Cardiac fibroblast (primary cell): Measurements from ENCODE around the gene TOMM70.
A peak's percentile ranks its signal among the peaks of the same experiment; 100 is the strongest.
"Not testable (repeated sequence)": the region's sequence is repeated elsewhere in the genome, so short reads cannot be mapped to it uniquely, and the experiment has no call there.

Experiments
- DNase-seq, 2 donors: peaks; one replicate each; pipeline versions ENCODE4 v3.0.0 to v3.0.0-alpha.2; 2010; ENCODE audit warnings: low read depth in 2 of 2
- H3K4me3 ChIP-seq, 2 donors: replicated peaks in 1 of 2; 1 replicate in 1 of 2; 2 replicates in 1 of 2; pipeline ENCODE4 v1.5.1; 2011; ENCODE audit warnings: low read depth in 2 of 2, low read length in 2 of 2, mild to moderate bottlenecking in 2 of 2, moderate library complexity in 1 of 2
- TF ChIP-seq, protein P1 (sequence below): IDR thresholded peaks from one replicate; pipeline ENCODE4 v1.5.1; 2011; ENCODE audit warnings: low read depth, mild to moderate bottlenecking, low read length, inconsistent platforms

Gene TOMM70

GRCh38 chr3:100358413-100358812, 42.5 kb downstream of the TOMM70 start:
- TF ChIP-seq, protein P1, sequence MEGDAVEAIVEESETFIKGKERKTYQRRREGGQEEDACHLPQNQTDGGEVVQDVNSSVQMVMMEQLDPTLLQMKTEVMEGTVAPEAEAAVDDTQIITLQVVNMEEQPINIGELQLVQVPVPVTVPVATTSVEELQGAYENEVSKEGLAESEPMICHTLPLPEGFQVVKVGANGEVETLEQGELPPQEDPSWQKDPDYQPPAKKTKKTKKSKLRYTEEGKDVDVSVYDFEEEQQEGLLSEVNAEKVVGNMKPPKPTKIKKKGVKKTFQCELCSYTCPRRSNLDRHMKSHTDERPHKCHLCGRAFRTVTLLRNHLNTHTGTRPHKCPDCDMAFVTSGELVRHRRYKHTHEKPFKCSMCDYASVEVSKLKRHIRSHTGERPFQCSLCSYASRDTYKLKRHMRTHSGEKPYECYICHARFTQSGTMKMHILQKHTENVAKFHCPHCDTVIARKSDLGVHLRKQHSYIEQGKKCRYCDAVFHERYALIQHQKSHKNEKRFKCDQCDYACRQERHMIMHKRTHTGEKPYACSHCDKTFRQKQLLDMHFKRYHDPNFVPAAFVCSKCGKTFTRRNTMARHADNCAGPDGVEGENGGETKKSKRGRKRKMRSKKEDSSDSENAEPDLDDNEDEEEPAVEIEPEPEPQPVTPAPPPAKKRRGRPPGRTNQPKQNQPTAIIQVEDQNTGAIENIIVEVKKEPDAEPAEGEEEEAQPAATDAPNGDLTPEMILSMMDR, result no peak
- no peak for DNase-seq

GRCh38 chr3:100354850-100355249, 46.0 kb downstream of the TOMM70 start:
- no peak overlapping the region for H3K4me3 ChIP-seq
- DNase-seq, result peak in 1 of 2 donors; percentile 16
- TF ChIP-seq, protein P1, result no peak

More at GRCh38 chr3:100358413-100358812, 42.5 kb downstream of the TOMM70 start:
- no peak overlapping the region for H3K4me3 ChIP-seq

- no peak for DNase-seq
- H3K4me3 ChIP-seq, result no peak overlapping the region
Observed at GRCh38 chr3:100352296-100353231, 48.3 kb downstream of the TOMM70 start.

GRCh38 chr3:100351770-100352169, 49.1 kb downstream of the TOMM70 start:
- DNase-seq, H3K4me3 ChIP-seq: not testable (repeated sequence)

More at GRCh38 chr3:100352296-100353231, 48.3 kb downstream of the TOMM70 start:
- TF ChIP-seq, protein P1, result no peak

GRCh38 chr3:100348727-100349126, 52.2 kb downstream of the TOMM70 start:
- no peak overlapping the region for H3K4me3 ChIP-seq
- peak in 1 of 2 donors; percentile 20 for DNase-seq
- TF ChIP-seq, protein P1, result no peak

DNA sequence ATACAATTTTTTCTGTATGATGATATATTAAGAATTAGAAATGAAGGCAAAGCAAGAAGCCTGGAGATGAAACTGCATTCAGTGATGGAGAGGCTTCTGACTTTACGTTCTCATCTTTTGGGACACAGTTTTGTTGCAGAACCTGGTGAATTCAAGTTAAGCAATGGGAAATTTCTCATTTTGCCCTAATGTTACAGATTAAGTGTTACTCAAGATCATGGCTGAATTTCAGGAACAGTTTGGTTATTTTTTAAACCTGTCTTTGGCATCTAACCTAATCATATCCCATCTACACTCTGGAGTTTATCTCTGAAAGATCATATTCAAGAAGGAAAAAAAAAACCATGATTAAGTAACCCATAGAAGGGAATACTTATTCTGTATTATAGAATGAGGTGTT, 60.4 kb downstream of the TOMM70 start:
- DNase-seq, result no peak
- no peak overlapping the region for H3K4me3 ChIP-seq
- TF ChIP-seq, protein P1, result no peak

DNA sequence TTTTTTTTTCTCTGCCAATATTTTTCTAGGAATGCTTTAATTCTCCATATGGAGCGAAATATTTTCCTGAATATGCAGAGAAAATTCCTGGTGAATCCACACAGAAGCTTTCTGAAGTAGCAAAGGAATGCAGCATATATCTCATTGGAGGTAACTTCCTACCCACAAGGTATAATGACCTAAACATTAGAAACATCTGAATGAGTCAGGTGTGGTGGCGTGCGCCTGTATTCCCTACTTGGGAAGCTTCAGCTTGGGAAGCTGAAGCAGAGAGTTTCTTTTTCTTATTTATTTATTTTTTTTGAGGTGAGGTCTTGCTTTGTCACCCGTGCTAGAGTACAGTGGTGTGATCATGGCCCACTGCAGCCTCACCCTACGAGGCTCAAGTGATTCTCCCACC, 61.1 kb downstream of the TOMM70 start:
- DNase-seq, result no peak
- TF ChIP-seq, protein P1, result no peak
- no peak overlapping the region for H3K4me3 ChIP-seq
